H1 (cell line): ENCODE data around the gene KLHL7. TPM values are rescaled to one million over a fixed set of nuclear protein-coding genes. Genes with fewer than 3 reads are reported as not detected.

ENCODE experiments used
- CTCF ChIA-PET: fragments of 300-600 bp; sonication (Branson Sonifier 250); formaldehyde crosslinking; loops from one replicate; lab custom pipeline; 2021; ENCODE audit not compliant: partially characterized antibody; lab: Charles Lee
- POLR2A ChIA-PET: fragments of 300-600 bp; sonication (Branson Sonifier 250); formaldehyde crosslinking; loops from one replicate; lab custom pipeline; 2021; ENCODE audit warnings: inconsistent platforms; ENCODE audit not compliant: partially characterized antibody; lab: Charles Lee
- DNase-seq, 2 experiments: peaks; one replicate each; pipeline versions ENCODE4 v3.0.0 to v3.0.0-alpha.2; 2010 to 2022; ENCODE audit warnings: low spot score in 2 of 2, low read depth in 1 of 2, mixed read lengths in 1 of 2
- FAIRE-seq: peaks from 2 replicates; lab custom pipeline; 2011; peaks lifted over from hg19 to GRCh38; lab: Jason Lieb, UNC
- H2AFZ ChIP-seq: 2 replicates; pipeline ENCODE4 v1.8.1; 2012; ENCODE audit warnings: low read length, inconsistent platforms
- H2AK5ac ChIP-seq: 2 replicates; pipeline ENCODE4 v1.6.1; 2013; ENCODE audit warnings: low read depth, low read length
- H2BK120ac ChIP-seq: replicated peaks from 2 replicates; pipeline ENCODE3; 2013; ENCODE audit warnings: low read depth, low read length, inconsistent platforms
- H2BK12ac ChIP-seq: 2 replicates; pipeline ENCODE4 v1.6.1; 2013; ENCODE audit warnings: low read depth, low read length
- H2BK15ac ChIP-seq: 2 replicates; pipeline ENCODE4 v1.6.1; 2013; ENCODE audit warnings: low read length
- H2BK20ac ChIP-seq: 2 replicates; pipeline ENCODE4 v1.6.1; 2013; ENCODE audit warnings: low read length
- H2BK5ac ChIP-seq: 2 replicates; pipeline ENCODE4 v1.6.1; 2013; ENCODE audit warnings: low read depth, low read length
- H3K14ac ChIP-seq: 2 replicates; pipeline ENCODE4 v1.6.1; 2013; ENCODE audit warnings: inconsistent platforms; ENCODE audit not compliant: insufficient read length
- H3K18ac ChIP-seq: 2 replicates; pipeline ENCODE4 v1.6.1; 2013; ENCODE audit warnings: low read length; ENCODE audit errors: extremely low read depth
- H3K23ac ChIP-seq: 2 replicates; pipeline ENCODE4 v1.6.1; 2013; ENCODE audit warnings: inconsistent platforms; ENCODE audit not compliant: insufficient read length
- H3K23me2 ChIP-seq: 2 replicates; pipeline ENCODE4 v1.6.1; 2013; ENCODE audit warnings: low read depth, low read length
- H3K27ac ChIP-seq: 2 replicates; pipeline ENCODE4 v1.6.1; 2011; ENCODE audit warnings: low read depth, low read length, inconsistent platforms
- H3K27me3 ChIP-seq, 4 experiments: replicated peaks in 1 of 4; 1 replicate in 1 of 4; 2 replicates in 3 of 4; pipeline versions ENCODE4 v1.6.1 to v1.8.1; 2011 to 2013; ENCODE audit warnings: low read length in 3 of 4, mild to moderate bottlenecking in 3 of 4, inconsistent platforms in 2 of 4, mixed read lengths in 2 of 4, moderate library complexity in 1 of 4; ENCODE audit not compliant: control insufficient read depth in 3 of 4, insufficient read depth in 3 of 4; ENCODE audit errors: extremely low read depth in 1 of 4
- H3K36me3 ChIP-seq, 4 experiments: 2 replicates each; pipeline versions ENCODE4 v1.6.1 to v1.8.1; 2011 to 2013; ENCODE audit warnings: mild to moderate bottlenecking in 4 of 4, low read length in 3 of 4, moderate library complexity in 2 of 4, control low read depth in 1 of 4, inconsistent platforms in 1 of 4; ENCODE audit not compliant: insufficient read depth in 4 of 4, control insufficient read depth in 2 of 4
- H3K4ac ChIP-seq: replicated peaks from 2 replicates; pipeline ENCODE3; 2013; ENCODE audit warnings: low read length, low read depth, mixed read lengths, inconsistent platforms; ENCODE audit not compliant: insufficient read length
- H3K4me1 ChIP-seq, 4 experiments: replicated peaks in 1 of 4; 1 replicate in 1 of 4; 2 replicates in 3 of 4; pipeline versions ENCODE4 v1.6.1 to v1.8.1; 2011 to 2013; ENCODE audit warnings: low read length in 3 of 4, inconsistent platforms in 2 of 4, mixed read lengths in 1 of 4; ENCODE audit not compliant: insufficient read depth in 4 of 4, control insufficient read depth in 3 of 4
- H3K4me2 ChIP-seq, 2 experiments: 2 replicates each; pipeline versions ENCODE4 v1.6.1 to v1.8.1; 2011 to 2013; ENCODE audit warnings: low read depth in 2 of 2, low read length in 2 of 2, control low read depth in 1 of 2, inconsistent platforms in 1 of 2, mild to moderate bottlenecking in 1 of 2; ENCODE audit not compliant: insufficient read depth in 1 of 2
- H3K4me3 ChIP-seq, 4 experiments: fragments of 200-600, 300-600 bp in 1 of 4; sonication (generic), shearing (Covaris generic), sonication (Bioruptor Twin) in 1 of 4; 2 replicates each; pipeline versions ENCODE4 v1.5.1 to v1.8.1; 2011 to 2016; ENCODE audit warnings: low read length in 4 of 4, low read depth in 3 of 4, control low read depth in 2 of 4, inconsistent platforms in 2 of 4, mild to moderate bottlenecking in 2 of 4, mixed read lengths in 1 of 4, moderate library complexity in 1 of 4; ENCODE audit not compliant: insufficient read depth in 2 of 4; ENCODE audit errors: extremely low read depth in 1 of 4
- H3K56ac ChIP-seq: replicated peaks from 2 replicates; pipeline ENCODE3; 2013; ENCODE audit warnings: low read depth, mild to moderate bottlenecking, mixed read lengths, low read length, inconsistent platforms; ENCODE audit not compliant: insufficient read length
- H3K79me1 ChIP-seq: 2 replicates; pipeline ENCODE4 v1.6.1; 2013; ENCODE audit warnings: low read depth, low read length, control low read depth
- H3K79me2 ChIP-seq, 2 experiments: 2 replicates each; pipeline versions ENCODE4 v1.6.1 to v1.8.1; 2012 to 2013; ENCODE audit warnings: low read length in 2 of 2, mild to moderate bottlenecking in 2 of 2, inconsistent platforms in 1 of 2; ENCODE audit not compliant: insufficient read depth in 2 of 2, control insufficient read depth in 1 of 2
- H3K9ac ChIP-seq, 4 experiments: replicated peaks in 1 of 4; 1 replicate in 1 of 4; 2 replicates in 3 of 4; pipeline versions ENCODE4 v1.6.1 to v1.8.1; 2011 to 2013; ENCODE audit warnings: low read depth in 3 of 4, low read length in 3 of 4, control low read depth in 2 of 4, mild to moderate bottlenecking in 2 of 4, moderate library complexity in 2 of 4, inconsistent platforms in 1 of 4; ENCODE audit errors: extremely low read depth in 1 of 4
- H3K9me3 ChIP-seq, 2 experiments: 2 replicates each; pipeline versions ENCODE4 v1.6.1 to v1.8.1; 2012 to 2013; ENCODE audit warnings: mild to moderate bottlenecking in 2 of 2, moderate library complexity in 2 of 2, control low read depth in 1 of 2, inconsistent platforms in 1 of 2, low read depth in 1 of 2, low read length in 1 of 2, mixed read lengths in 1 of 2; ENCODE audit not compliant: insufficient read depth in 2 of 2
- H4K20me1 ChIP-seq, 2 experiments: replicated peaks in 1 of 2; 2 replicates each; pipeline versions ENCODE3 to v1.8.1; 2011 to 2013; ENCODE audit warnings: inconsistent platforms in 2 of 2, low read length in 2 of 2, mild to moderate bottlenecking in 1 of 2; ENCODE audit not compliant: insufficient read depth in 2 of 2, control insufficient read depth in 1 of 2
- H4K5ac ChIP-seq: 2 replicates; pipeline ENCODE4 v1.6.1; 2013; ENCODE audit warnings: low read length, low read depth, mixed read lengths, inconsistent platforms; ENCODE audit not compliant: insufficient read length
- H4K8ac ChIP-seq: 2 replicates; pipeline ENCODE4 v1.8.0; 2013; ENCODE audit warnings: mild to moderate bottlenecking, moderate library complexity, low read length, inconsistent platforms; ENCODE audit not compliant: insufficient read depth; ENCODE audit errors: extremely low read depth
- H4K91ac ChIP-seq: replicated peaks from 2 replicates; pipeline ENCODE3; 2013; ENCODE audit warnings: low read length, mixed read lengths, inconsistent platforms; ENCODE audit not compliant: insufficient read length
- BCL11A ChIP-seq, 2 experiments: IDR thresholded peaks; one replicate each; pipeline ENCODE4 v1.6.1; 2011; ENCODE audit warnings: low read depth in 2 of 2, low read length in 2 of 2, mild to moderate bottlenecking in 2 of 2
- E2F6 ChIP-seq: IDR thresholded peaks from 2 replicates; pipeline ENCODE4 v1.6.1; 2012; ENCODE audit warnings: inconsistent platforms
- EZH2 ChIP-seq: fragments of 200-600 bp; sonication (generic); IDR thresholded peaks from 2 replicates; pipeline ENCODE4 v1.7.1; 2012; ENCODE audit warnings: low read depth, mild to moderate bottlenecking, moderate library complexity, low read length, inconsistent platforms; ENCODE audit not compliant: severe bottlenecking
- FOSL1 ChIP-seq: IDR thresholded peaks from 2 replicates; pipeline ENCODE4 v1.6.1; 2011; ENCODE audit warnings: mild to moderate bottlenecking, low read depth, low read length, moderate library complexity; ENCODE audit not compliant: insufficient read depth
- JUND ChIP-seq: IDR thresholded peaks from 2 replicates; pipeline ENCODE4 v1.6.1; 2011; ENCODE audit warnings: mild to moderate bottlenecking, improper control_type of control experiment, low read length
- PHF8 ChIP-seq: fragments of 200-600 bp; sonication (generic); conservative IDR thresholded peaks from 2 replicates; pipeline ENCODE4 v1.7.1; 2012; ENCODE audit warnings: low read depth, mild to moderate bottlenecking, inconsistent platforms, low read length, moderate library complexity
- POLR2AphosphoS5 ChIP-seq: IDR thresholded peaks from 2 replicates; pipeline ENCODE4 v1.6.1; 2011; ENCODE audit warnings: low read depth, low read length
- SIX5 ChIP-seq: IDR thresholded peaks from 2 replicates; pipeline ENCODE4 v1.6.1; 2011; ENCODE audit warnings: mild to moderate bottlenecking, low read depth, low read length
- SP1 ChIP-seq: IDR thresholded peaks from 2 replicates; pipeline ENCODE4 v1.6.1; 2011; ENCODE audit warnings: low read depth, low read length
- SUZ12 ChIP-seq: fragments of 200-600 bp; sonication (generic); IDR thresholded peaks from 2 replicates; pipeline ENCODE4 v1.6.1; 2012; ENCODE audit warnings: mild to moderate bottlenecking, inconsistent platforms, low read length, moderate library complexity, mixed read lengths
- YY1 ChIP-seq: IDR thresholded peaks from 2 replicates; pipeline ENCODE4 v1.6.1; 2011; ENCODE audit warnings: low read depth, mild to moderate bottlenecking, low read length
- ZNF274 ChIP-seq: IDR thresholded peaks from 2 replicates; pipeline ENCODE4 v1.7.0; 2012; ENCODE audit warnings: low read length, borderline replicate concordance; ENCODE audit errors: extremely low read depth
- WGBS, 2 experiments: shearing (Covaris generic) in 1 of 2; methylation state at CpG; one replicate each; pipeline versions ENCODE4 v1.1.6 to v1.1.7; 2013 to 2015; ENCODE audit warnings: low lambda C conversion rate in 2 of 2, mixed read lengths in 2 of 2, inconsistent platforms in 1 of 2, low coverage in 1 of 2, missing lambda C conversion rate in 1 of 2; ENCODE audit not compliant: insufficient replicate concordance in 2 of 2, insufficient coverage in 1 of 2, insufficient read length in 1 of 2; ENCODE audit errors: extremely low coverage in 1 of 2, missing lambda C conversion rate in 1 of 2; 5-methylcytosine and 5-hydroxymethylcytosine counted together
- polyA plus RNA-seq, 7 experiments: library from polyadenylated mRNA; depleted of rRNA in 3 of 7; stranded (reverse) in 5 of 7; unstranded in 2 of 7; fragments of >200 nt in 5 of 7; fragments of 200-250 nt in 2 of 7; gene quantifications; 1 replicate in 5 of 7; 2 replicates in 1 of 7; 4 replicates in 1 of 7; pipeline versions ENCODE4 v1.2.1 to v1.2.3, GENCODE V29; 2011 to 2013; ENCODE audit warnings: missing spikeins in 2 of 7, mixed read lengths in 2 of 7
- total RNA-seq: library from RNA; stranded (reverse); fragmentation: NEBNext Ultra II Directional; extraction: Animal tissue kit (Norgen Biotek cat#: 25700); gene quantifications from 2 replicates; pipeline ENCODE4 v1.2.1, GENCODE V29; 2021

KLHL7 gene
- total and polyA plus RNA-seq, 2 of the 8 experiments (the other 6 are each of a cell fraction or from before 2014, with no cell fraction given) = 65.3 to 115 TPM

DNA sequence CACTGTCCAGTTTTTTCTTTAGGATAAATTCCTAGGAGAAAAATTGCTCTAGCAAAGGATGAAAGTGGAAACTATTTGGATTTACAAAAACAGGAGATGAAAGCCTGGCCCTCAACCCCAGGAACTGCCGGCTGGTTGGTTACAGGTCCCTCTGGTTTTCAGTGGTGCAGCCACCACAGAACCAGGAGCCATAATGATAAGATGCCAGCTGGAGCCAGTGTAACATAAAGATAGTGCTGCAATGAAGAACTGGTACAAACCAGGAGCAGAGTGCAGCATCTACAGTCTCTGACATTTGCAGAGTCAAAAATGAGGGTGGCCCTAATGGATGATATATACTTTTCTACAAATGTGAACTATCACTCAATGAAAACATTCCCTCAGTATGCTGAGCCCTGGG, 55.9 kb downstream of the KLHL7 start:
- no peak overlapping the region for H3K18ac ChIP-seq
- no peak overlapping the region for H3K27ac ChIP-seq
- POLR2A ChIA-PET = interaction anchor here (1.0 kb wide), 1 partner anchor 12 kb away, joined by 3 read pairs; no protein-coding TSS in a partner anchor
- FAIRE-seq (no peak), DNase-seq (no peak)
- no peaks in the 10 kb centered on the region for H3K79me1 ChIP-seq
- no peak overlapping the region for H3K23ac ChIP-seq
- no peak overlapping the region for H2BK15ac ChIP-seq
- no peak overlapping the region for H2BK5ac ChIP-seq
- no peak overlapping the region for H2BK120ac ChIP-seq
- no peak overlapping the region; a peak in 2 of 7 replicates for H3K9ac ChIP-seq
- H4K8ac ChIP-seq = no peak overlapping the region
- H2AFZ ChIP-seq = no peak overlapping the region
- H3K23me2 ChIP-seq = no peaks in the 10 kb centered on the region
- no peak overlapping the region for H3K4me3 ChIP-seq
- no peak overlapping the region for H3K14ac ChIP-seq
- H3K79me2 ChIP-seq = no peaks in the 10 kb centered on the region
- no peaks in the 10 kb centered on the region for H3K27me3 ChIP-seq
- no peak overlapping the region for H2BK12ac ChIP-seq
- no peaks in the 10 kb centered on the region for H4K20me1 ChIP-seq
- H4K5ac ChIP-seq = no peak overlapping the region
- CTCF ChIA-PET = interaction anchor here (1.1 to 1.4 kb wide), 3 partner anchors 9 to 75 kb away, joined by 3 to 4 read pairs (median 3); no protein-coding TSS in a partner anchor
- no peak overlapping the region for H2BK20ac ChIP-seq
- 89% methylated on average over 1 of the region's 1 CpG; no CpG with 5 or more reads in 1 of the 2 experiments for WGBS, 2 experiments
- H3K4me1 ChIP-seq = no peaks in the 10 kb centered on the region
- no peak overlapping the region for H3K4me2 ChIP-seq
- peaks cover 0 to 9% (median 2%) of the 10 kb centered on the region in 4 experiments; a peak in 3 of 8 replicates for H3K36me3 ChIP-seq
- no peak overlapping the region for H4K91ac ChIP-seq
- H3K9me3 ChIP-seq = no peaks in the 10 kb centered on the region
- no peak overlapping the region for H2AK5ac ChIP-seq
- TF ChIP-seq YY1 = no peak
- TF ChIP-seq SUZ12 = no peak
- no peak for TF ChIP-seq ZNF274
- no peak for TF ChIP-seq BCL11A (IDR thresholded peaks at IDR 0.05; ENCODE audit: low read depth in 2 of 2, low read length in 2 of 2)
- TF ChIP-seq PHF8 = no peak
- no peak for TF ChIP-seq SIX5
- no peak for TF ChIP-seq EZH2
- no peak for TF ChIP-seq FOSL1
- no peak for TF ChIP-seq E2F6
- TF ChIP-seq SP1 = no peak
- TF ChIP-seq JUND = no peak
- no peak for TF ChIP-seq POLR2AphosphoS5
- no peak overlapping the region for H3K56ac ChIP-seq
- H3K4ac ChIP-seq = no peak overlapping the region
